H1 (cell line): ENCODE results near the gene CFAP91. TPM values are rescaled to one million over a fixed set of nuclear protein-coding genes. Genes with fewer than 3 reads are reported as not detected.

ENCODE experiments used
- ASH2L ChIP-seq: fragments of 200-600, 300-600 bp; sonication (generic); IDR thresholded peaks from one replicate; pipeline ENCODE4 v1.7.1; 2017; ENCODE audit warnings: low read length
- GTF2F1 ChIP-seq: IDR thresholded peaks from 2 replicates; pipeline ENCODE4 v1.6.1; 2012; ENCODE audit warnings: low read depth, low read length, improper control_type of control experiment, borderline replicate concordance
- KDM1A ChIP-seq: fragments of 200-600, 300-600 bp; sonication (generic); IDR thresholded peaks from 2 replicates; pipeline ENCODE4 v1.7.1; 2016; ENCODE audit warnings: mild to moderate bottlenecking, low read length, borderline replicate concordance
- NRF1 ChIP-seq: IDR thresholded peaks from 2 replicates; pipeline ENCODE4 v1.6.1; 2011; ENCODE audit warnings: mild to moderate bottlenecking, low read depth, low read length, improper control_type of control experiment
- POLR2A ChIP-seq, 2 experiments: IDR thresholded peaks; 1 replicate in 1 of 2; 2 replicates in 1 of 2; pipeline ENCODE4 v1.6.1; 2011; ENCODE audit warnings: low read depth in 2 of 2, low read length in 2 of 2, mild to moderate bottlenecking in 2 of 2; ENCODE audit errors: control extremely low read depth in 1 of 2
- RAD21 ChIP-seq, 2 experiments: IDR thresholded peaks in 1 of 2; conservative IDR thresholded peaks in 1 of 2; 2 replicates each; pipeline ENCODE4 v1.6.1; 2011; ENCODE audit warnings: low read depth in 2 of 2, low read length in 2 of 2, improper control_type of control experiment in 1 of 2, inconsistent platforms in 1 of 2, mild to moderate bottlenecking in 1 of 2, moderate library complexity in 1 of 2
- SIRT6 ChIP-seq: IDR thresholded peaks from one replicate; pipeline ENCODE4 v1.7.1; 2012; ENCODE audit warnings: low read length, inconsistent platforms
- SIX5 ChIP-seq: IDR thresholded peaks from 2 replicates; pipeline ENCODE4 v1.6.1; 2011; ENCODE audit warnings: mild to moderate bottlenecking, low read depth, low read length
- USF2 ChIP-seq: IDR thresholded peaks from 2 replicates; pipeline ENCODE4 v1.6.1; 2011; ENCODE audit warnings: low read length, improper control_type of control experiment
- polyA plus RNA-seq, 7 experiments: library from polyadenylated mRNA; depleted of rRNA in 3 of 7; stranded (reverse) in 5 of 7; unstranded in 2 of 7; fragments of >200 nt in 5 of 7; fragments of 200-250 nt in 2 of 7; gene quantifications; 1 replicate in 5 of 7; 2 replicates in 1 of 7; 4 replicates in 1 of 7; pipeline versions ENCODE4 v1.2.1 to v1.2.3, GENCODE V29; 2011 to 2013; ENCODE audit warnings: missing spikeins in 2 of 7, mixed read lengths in 2 of 7
- total RNA-seq: library from RNA; stranded (reverse); fragmentation: NEBNext Ultra II Directional; extraction: Animal tissue kit (Norgen Biotek cat#: 25700); gene quantifications from 2 replicates; pipeline ENCODE4 v1.2.1, GENCODE V29; 2021

The CFAP91 gene
- total and polyA plus RNA-seq, 2 of the 8 experiments (the other 6 are each of a cell fraction or from before 2014, with no cell fraction given), result 5.4 to 7.4 TPM

- TF ChIP-seq USF2, result no peak
- TF ChIP-seq POLR2A (IDR thresholded peaks at IDR 0.05; ENCODE audit: control extremely low read depth in 1 of 2, low read depth in 2 of 2, low read length in 2 of 2), result no peak
- no peak for TF ChIP-seq RAD21 (IDR thresholded peaks at IDR 0.05 in 1 of 2, conservative IDR thresholded peaks at IDR 0.05 in 1 of 2; ENCODE audit: low read depth in 2 of 2, low read length in 2 of 2)
- no peak for TF ChIP-seq SIRT6
- TF ChIP-seq NRF1, result no peak
- no peak for TF ChIP-seq SIX5
- no peak for TF ChIP-seq KDM1A
- TF ChIP-seq ASH2L, result no peak
- TF ChIP-seq GTF2F1, result no peak
- TF ChIP-seq, all 59 proteins: peak for 0
Measured at GRCh38 chr3:119741657-119742590, 39.1 kb downstream of the CFAP91 start (continued).
